Ishikawa (cell line): ENCODE measurements around the gene SIGLEC9.

ENCODE experiments used
- CEBPB ChIP-seq: IDR thresholded peaks from 2 replicates; pipeline ENCODE4 v1.6.1; 2012
- CREB1 ChIP-seq: IDR thresholded peaks from 2 replicates; pipeline ENCODE4 v1.6.1; 2012; ENCODE audit warnings: low read depth
- EGR1 ChIP-seq: IDR thresholded peaks from 2 replicates; pipeline ENCODE4 v1.6.1; 2012
- EP300 ChIP-seq: IDR thresholded peaks from 2 replicates; pipeline ENCODE4 v1.6.1; 2012; ENCODE audit warnings: borderline replicate concordance
- FOXM1 ChIP-seq: IDR thresholded peaks from 2 replicates; pipeline ENCODE4 v1.6.1; 2012; ENCODE audit warnings: low read depth, borderline replicate concordance
- MAX ChIP-seq: IDR thresholded peaks from 2 replicates; pipeline ENCODE4 v1.6.1; 2012
- NFIC ChIP-seq: IDR thresholded peaks from 2 replicates; pipeline ENCODE4 v1.6.1; 2012
- RAD21 ChIP-seq: IDR thresholded peaks from 2 replicates; pipeline ENCODE4 v1.6.1; 2012; ENCODE audit warnings: low read depth
- REST ChIP-seq: IDR thresholded peaks from 2 replicates; pipeline ENCODE4 v1.6.1; 2012; ENCODE audit warnings: low read depth, mild to moderate bottlenecking
- TAF1 ChIP-seq: IDR thresholded peaks from 2 replicates; pipeline ENCODE4 v1.6.1; 2012; ENCODE audit warnings: low read depth, mild to moderate bottlenecking
- TCF12 ChIP-seq: IDR thresholded peaks from 2 replicates; pipeline ENCODE4 v1.6.1; 2012; ENCODE audit warnings: low read depth
- TEAD4 ChIP-seq: IDR thresholded peaks from 2 replicates; pipeline ENCODE4 v1.6.1; 2012
- USF1 ChIP-seq: IDR thresholded peaks from 2 replicates; pipeline ENCODE4 v1.6.1; 2012
- YY1 ChIP-seq: IDR thresholded peaks from 2 replicates; pipeline ENCODE4 v1.6.1; 2012; ENCODE audit warnings: low read depth
- ZBTB7A ChIP-seq: IDR thresholded peaks from 2 replicates; pipeline ENCODE4 v1.6.1; 2012; ENCODE audit warnings: low read depth

Gene SIGLEC9

GRCh38 chr19:51114087-51114729 is 10.5 kb upstream of the SIGLEC9 start:
- no peak for TF ChIP-seq REST

DNA sequence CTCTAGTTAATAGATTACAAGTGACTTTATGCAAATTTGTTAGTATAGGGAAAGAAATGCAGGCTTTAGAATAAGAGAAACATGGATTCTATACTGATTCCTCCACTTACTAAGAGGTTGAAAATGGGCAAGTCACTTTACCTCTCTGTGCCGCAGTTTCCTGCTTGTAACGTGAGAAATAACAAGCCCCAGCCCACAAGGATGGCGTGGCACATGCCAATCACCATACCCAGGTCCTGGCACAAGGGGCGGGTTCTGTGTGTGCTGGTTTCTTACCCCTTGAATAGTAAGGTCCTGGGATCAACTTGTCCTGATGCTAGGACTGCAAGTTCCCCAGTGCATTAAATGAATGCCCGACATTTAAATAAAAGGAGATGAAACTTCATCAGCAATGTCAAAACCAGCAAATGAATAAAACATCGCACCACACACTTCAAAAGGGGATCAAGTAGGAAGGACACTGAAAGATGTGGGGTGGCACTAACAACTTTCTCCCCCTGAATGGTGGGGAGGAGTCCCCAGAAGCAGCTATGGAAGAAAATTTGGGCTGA is 7.9 kb upstream of the SIGLEC9 start:
- no peak for TF ChIP-seq RAD21
- no peak for TF ChIP-seq TEAD4
- TF ChIP-seq ZBTB7A: no peak
- no peak for TF ChIP-seq FOXM1
- TF ChIP-seq CREB1: no peak
- TF ChIP-seq TCF12: no peak
- TF ChIP-seq EGR1: no peak
- no peak for TF ChIP-seq EP300
- no peak for TF ChIP-seq YY1
- TF ChIP-seq REST: no peak
- TF ChIP-seq TAF1: no peak
- TF ChIP-seq NFIC: no peak

DNA sequence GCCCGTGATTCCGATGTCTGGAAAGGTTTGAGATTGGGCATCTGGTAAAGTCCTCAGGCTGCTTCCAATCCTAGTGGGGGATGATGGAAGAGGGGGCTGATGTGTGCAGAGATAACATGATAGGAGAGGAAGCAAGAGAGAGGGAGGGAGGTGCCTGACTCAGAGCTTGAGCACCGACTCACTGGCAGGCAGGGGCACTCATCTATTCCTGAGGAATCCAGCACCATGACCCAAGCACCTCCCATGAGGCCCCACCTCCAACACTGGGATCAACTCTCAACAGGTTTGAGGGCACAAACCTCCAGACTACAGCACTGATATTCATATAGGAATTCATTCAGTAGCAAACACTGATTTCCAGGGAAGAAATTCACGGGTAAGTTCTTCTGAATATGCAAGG is 5.6 kb upstream of the SIGLEC9 start:
- TF ChIP-seq EP300 (no peak), CREB1 (no peak), RAD21 (no peak), EGR1 (no peak), REST (no peak), ZBTB7A (no peak), TCF12 (no peak), YY1 (no peak), TAF1 (no peak), MAX (no peak), USF1 (no peak), FOXM1 (no peak)

DNA sequence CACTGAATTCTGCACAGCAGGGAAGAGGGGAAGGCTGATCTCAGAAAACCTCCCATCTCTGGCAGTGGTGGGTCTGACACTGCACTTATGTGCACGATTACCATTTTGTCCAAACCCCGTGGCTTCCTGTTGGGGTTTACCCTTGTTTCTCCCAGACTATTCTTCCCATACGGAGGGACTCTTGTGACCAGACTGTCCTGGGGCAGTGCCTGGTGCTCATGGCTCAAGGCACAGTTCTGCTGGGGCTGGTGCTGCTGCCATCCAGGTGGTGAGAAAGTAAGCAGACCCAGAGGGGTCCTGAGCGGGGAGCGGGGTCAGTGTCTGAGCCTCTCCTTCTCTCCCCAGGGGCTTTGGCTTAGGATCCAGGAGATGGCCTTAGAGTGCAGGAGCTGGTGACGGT is 5.1 kb upstream of the SIGLEC9 start:
- TF ChIP-seq EGR1 (no peak), NFIC (no peak), TEAD4 (no peak), TCF12 (no peak), REST (no peak), TAF1 (no peak), EP300 (no peak), RAD21 (no peak), CREB1 (no peak), MAX (no peak), USF1 (no peak), CEBPB (no peak), FOXM1 (no peak), YY1 (no peak), ZBTB7A (no peak)
